ENCODE data around the gene RAP1GAP2.

DNA sequence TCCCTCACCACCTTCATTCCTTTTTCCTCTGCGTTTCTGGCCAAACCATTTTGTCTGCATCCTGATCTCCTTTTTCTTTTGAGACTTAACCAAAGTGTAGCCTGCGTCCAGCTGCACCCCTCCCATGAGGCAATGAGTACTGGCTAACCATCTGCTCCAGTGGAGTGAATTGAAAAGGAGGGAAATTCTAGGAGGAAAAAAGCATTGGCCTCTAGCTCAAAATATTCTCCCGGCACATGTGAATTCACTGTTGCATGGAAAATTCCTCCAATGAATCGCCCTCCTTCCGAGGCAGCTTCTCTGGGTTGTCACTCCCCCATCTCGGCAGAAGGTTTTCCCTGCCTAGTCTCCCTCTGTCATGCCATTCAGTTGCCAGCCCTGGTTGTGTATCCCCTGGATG is 5.6 kb downstream of the RAP1GAP2 start:
- TF ChIP-seq, protein P1, sequence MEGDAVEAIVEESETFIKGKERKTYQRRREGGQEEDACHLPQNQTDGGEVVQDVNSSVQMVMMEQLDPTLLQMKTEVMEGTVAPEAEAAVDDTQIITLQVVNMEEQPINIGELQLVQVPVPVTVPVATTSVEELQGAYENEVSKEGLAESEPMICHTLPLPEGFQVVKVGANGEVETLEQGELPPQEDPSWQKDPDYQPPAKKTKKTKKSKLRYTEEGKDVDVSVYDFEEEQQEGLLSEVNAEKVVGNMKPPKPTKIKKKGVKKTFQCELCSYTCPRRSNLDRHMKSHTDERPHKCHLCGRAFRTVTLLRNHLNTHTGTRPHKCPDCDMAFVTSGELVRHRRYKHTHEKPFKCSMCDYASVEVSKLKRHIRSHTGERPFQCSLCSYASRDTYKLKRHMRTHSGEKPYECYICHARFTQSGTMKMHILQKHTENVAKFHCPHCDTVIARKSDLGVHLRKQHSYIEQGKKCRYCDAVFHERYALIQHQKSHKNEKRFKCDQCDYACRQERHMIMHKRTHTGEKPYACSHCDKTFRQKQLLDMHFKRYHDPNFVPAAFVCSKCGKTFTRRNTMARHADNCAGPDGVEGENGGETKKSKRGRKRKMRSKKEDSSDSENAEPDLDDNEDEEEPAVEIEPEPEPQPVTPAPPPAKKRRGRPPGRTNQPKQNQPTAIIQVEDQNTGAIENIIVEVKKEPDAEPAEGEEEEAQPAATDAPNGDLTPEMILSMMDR (IDR thresholded peaks at IDR 0.05), result no peak
- no peak for TF ChIP-seq POLR2A (IDR thresholded peaks at IDR 0.05)
